Activated T-cell treated with anti-CD3 and anti-CD28 coated beads, Interleukin-2, amount 50 U/mL, for 48 hours (primary cell): ENCODE measurements around the gene BAHCC1.

ENCODE experiments used
- DNase-seq, 2 experiments: peaks; one replicate each; pipeline ENCODE4 v3.0.0-alpha.2; 2020

Gene BAHCC1

DNA sequence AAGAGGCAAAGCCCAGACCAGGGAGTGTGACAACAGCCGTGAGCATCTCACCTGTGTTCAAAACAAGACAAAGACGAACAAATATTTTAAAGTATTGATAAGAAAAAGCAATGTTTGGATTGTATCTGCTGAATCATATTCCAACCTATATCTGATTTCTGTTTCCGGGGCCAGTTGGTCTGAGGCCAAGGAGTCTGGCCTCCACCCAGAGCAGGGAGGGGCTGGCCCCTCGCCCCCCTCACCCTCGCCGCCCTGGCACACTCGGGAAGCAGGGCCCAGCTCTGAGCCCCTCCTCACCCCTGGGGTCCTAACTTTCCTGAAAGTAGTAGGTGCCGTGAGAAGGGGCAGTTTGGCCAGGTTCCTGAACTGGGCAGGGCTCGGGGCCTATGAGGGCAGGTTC lies 69.3 kb downstream of the BAHCC1 start:
- no peak for DNase-seq

DNA sequence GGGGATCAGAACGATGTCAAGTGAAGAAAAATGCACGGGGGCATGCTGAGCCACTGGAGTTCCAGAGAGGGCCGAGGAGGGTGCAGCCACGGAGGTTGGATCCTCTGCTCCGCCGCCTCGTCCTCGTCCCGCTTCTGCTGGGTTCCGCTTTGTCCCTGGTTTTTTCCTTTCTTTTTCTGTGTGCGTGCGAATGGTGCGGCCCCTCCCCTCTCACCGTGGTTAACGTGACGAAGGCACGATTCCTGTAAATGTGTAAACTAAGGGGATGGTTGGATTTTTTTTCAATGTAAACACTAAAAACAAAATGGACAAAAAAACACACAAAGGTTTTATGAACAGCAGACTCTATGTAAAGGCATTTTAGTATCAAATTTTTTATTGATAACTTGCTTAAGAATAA lies 70.7 kb downstream of the BAHCC1 start:
- no peak for DNase-seq

DNA sequence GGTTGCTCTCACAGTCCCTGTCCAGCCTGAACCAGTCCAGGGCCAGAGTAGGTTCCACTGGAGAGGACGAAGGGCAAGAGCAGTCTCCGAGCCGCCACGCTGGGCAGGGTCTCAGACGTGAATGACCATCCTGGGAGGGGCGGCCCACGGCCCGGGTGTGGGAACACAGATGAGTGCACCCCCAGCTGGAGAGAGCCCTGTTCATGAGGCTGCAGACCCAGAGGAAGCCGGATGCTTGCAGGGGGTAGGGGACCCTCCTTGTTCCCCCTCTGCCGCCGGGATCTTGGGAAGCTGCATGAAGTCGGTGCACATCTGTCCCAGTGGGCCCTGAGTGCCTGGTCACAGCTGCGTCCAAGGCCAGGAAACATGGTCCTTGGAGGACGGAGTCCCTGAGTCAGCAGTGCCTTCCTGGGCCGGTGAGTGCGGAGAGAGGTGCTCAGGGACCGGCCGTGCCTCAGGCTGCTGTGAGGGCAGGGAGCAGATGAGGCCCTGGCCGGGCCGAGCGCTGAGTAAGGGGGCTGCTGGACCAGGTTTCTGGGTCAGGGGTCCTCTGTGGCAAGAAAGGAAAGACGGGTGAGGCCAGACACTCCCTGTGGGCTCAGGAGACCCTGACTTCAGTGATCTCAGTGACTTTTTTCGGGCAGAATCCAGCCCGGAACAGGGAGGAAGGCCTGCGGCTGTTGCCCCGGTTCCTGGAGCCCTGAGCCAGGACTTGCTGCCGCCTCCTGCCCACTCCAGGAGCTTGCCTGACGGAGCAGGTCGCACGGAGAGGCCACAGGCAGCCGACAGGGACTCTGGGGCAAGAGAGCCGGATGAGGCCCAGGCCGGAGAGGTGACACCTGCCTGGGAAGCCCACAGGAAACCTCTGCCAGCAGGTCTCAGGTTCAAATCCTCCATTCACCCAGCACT lies 71.6 kb downstream of the BAHCC1 start:
- no peak for DNase-seq

DNA sequence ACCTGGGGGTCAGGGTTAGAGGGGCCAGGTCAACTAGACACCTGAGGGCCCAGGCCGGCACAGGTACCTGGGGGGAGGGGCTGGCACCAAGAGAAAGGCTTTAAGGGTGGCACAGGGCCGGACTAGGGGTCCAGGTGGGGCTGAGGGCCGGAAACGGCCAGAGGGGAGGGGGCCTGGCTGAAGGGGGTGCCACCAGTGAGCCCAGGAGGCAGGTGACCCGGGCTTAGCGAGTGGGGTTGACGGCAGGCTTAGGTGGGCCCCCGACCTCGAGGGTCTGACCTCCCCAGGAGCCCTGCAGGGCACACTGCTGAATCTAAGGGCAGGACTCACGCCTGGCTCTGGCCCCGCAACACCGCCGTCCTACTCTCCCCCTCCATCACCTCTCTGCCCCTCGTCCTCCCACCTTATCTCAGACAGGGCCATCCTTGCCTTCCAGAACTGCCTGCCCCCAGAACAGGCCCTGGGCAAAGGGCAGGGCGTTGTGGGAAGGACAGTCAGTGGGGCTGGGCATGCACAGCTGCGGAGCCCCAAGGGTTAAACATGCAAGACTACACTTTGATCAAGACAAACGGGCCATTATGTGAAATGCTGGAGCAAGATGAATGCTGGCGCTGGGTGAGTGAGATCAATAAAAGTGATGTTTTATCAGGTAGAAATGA lies 73.0 kb downstream of the BAHCC1 start:
- DNase-seq: no peak

DNA sequence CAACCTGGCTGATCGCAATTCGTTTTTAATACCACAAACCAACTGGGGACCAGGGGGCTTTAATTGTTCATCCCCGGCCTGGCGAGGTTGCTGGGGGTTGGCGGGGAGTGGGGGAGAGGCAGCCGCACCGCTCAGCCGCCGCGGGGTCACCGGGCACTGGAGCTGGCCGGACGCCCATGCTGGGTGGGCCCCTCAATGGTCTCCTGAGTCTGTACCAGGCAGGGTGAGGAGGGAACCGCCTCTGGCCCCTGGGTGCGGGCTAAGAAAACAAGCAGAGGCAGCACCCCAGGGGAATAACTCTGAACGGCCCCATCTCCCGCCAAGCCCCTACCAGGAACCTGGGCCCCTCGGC lies 73.5 kb downstream of the BAHCC1 start:
- no peak for DNase-seq

DNA sequence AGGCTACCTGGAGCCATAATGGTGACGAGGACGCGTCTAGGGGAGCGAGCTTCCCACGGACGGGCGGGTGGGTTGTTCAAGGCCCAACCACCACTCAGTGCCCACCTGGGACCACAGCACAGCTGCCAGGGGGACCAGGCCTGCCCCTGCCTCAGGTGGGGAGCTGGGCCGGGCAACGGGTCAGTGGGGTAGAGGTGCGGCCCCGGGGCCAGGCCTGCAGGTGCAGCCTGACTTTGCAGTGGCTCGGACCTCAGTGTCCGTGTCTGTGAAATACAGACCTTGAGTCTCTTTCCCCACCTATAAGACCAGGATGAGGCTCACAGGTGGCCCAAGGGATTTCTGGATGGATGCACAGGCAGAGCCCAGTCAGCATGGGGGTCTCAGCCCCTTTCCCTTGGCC lies 74.0 kb downstream of the BAHCC1 start:
- DNase-seq: no peak

DNA sequence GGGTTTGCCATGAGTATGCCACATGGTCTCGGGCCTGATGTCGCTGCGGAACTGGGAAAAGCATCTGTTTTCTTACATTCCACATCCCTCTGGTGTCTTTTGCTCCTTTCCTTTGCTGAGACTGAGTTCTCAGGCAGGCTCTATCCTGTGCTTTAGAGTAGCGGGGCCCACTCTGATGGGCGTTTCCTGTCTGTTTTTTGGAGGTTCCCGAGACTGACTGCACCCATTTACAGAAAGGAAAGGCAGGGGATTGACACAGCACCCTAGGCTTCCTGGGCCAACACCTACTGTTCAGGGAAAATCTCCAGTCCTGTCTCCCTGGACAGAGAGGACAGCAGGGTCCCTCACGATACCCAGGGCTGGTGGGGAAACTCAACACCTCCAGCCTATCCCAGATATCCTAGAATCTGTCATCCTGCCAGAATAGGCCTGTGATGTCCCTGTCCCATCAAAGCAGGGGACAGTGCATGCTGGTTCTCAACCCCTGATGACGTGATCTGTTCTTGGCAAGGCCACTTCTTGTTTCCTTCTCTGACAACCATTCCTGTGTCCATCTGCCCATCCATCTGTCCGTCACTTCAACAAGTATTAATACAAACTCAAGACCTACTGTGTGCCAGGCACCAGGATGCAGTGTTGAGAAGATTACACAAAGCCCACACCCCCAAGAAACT lies 75.2 kb downstream of the BAHCC1 start:
- DNase-seq: no peak

DNA sequence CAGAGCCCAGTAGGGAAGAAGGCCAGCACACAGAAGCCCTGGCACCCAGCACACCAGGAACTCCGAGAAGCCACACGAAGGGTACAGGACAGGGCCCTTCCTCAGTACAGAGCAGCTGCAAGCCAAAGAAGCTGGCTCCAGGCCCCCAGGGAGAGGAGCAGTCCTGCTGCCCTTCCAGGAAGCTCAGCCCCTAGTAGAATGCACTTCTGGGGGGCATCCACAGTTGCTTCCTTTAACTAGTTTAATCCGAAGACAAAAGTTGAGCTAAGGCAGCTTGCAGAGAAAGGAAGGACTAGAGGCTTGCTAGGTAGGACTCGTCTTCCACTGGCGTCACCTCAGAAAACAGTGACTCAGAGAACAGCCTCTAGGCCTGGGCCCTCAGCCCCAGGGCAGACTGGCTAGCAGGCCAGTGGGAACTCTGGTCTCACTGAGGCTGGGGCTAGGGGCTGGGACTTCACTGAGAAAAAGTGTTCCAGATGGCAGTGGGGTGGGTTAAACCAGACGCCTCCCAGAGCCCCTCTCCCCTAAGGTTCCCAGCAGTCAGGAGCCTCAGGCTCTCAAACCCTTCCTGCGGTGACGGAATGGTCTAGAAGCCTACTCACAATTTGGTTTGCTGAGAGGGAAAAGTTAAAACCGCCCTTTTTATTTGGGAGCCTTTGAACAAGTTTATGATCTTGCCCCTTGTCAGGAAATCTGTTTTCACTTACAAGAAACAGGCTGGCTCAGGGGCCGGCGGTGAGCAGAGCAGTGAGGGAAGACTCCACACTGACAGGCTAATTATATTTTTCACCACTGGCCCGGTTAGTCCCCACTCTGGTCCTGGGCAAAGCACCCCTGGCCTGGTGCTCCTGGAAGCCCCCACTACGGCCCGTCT lies 75.9 kb downstream of the BAHCC1 start:
- DNase-seq: no peak

DNA sequence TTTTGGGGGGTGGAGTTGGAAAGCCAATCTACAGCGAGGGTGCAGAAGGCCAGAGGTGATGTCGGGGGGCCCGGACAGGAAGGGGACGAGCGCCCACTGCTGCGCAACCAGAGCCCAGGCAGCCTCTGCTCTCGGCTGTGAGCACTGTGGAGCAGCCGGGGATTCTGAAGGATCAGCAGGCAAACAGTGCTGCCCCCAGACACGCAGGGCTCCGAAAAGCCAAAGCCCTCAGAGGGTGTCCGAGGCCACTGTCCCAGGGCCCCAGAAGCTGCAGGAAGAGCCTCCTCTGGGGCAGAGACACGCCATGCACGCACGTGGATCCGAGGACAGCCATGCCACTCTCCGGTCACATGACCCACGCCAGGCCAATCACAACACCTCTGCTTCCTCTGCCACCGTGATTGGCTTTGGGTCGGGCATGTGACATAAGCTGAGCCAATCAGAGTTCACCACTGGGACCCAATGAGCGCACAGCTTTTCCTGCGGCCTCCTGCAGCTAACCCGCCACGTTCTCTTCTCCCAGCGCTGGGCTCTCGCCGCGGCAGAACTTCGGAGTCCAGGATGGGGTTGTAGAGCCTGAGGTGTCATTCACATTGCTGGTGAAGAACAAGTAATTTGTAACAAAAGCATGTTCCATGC lies 76.7 kb downstream of the BAHCC1 start:
- DNase-seq: peak; percentile 38 to 48

DNA sequence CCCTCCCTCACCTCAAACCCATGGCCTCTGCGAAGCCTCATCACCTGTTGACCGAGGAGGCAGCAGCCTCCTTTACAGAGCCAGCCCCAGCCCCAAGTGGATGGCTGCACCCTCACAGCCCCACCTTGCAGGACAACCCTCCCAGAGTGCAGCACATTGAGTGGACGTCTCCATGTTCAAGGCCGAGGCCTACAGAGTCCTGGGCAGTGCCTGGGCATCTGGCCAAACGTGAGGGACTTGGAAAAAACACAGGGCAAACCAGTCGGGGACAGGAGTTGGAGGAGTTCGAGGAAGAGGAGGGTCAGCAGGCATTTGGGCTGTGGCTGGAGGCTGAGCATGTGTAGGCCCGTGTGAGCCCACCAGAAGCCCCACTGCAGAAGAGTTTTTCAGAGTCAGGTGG lies 77.8 kb downstream of the BAHCC1 start:
- DNase-seq: no peak

DNA sequence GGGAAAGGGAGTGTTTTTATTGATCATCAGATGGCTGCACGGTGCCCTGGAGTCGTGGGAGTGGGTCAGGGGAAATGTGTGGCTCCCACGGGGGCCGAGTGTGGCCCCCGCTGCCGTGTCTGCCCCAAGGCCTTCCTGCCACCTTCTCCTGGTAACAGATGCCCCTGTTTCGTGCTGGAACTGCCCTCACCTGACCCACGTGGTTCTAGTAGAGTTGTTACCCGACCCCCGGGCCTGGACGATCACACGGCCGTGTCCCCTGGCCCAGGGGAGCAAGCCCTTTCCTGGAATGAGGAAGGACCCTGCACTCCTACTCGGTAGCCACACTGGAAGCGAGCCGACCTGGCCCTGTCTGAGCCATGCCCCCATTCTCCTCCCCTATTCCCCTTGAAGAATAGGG lies 79.7 kb downstream of the BAHCC1 start:
- no peak for DNase-seq

DNA sequence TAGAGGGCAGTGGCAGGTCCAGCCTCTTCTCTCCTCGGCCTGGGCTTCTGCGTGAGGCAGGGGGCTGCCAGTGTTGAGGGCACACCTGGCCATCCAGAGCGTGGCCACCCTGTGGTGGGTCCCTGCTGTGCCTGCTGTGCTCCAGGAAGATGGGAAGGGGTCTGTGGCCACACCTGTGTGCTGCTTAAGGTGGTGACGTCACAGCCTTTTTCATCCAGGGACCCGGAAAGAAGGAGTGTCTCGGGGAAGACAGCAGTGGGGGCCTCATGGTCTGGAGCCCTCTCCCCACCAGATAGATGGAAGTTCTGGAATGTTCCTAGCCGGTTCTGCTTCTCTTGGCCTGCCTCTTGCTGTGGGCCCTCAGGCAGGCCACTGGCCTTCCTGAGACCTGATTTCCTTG lies 80.8 kb downstream of the BAHCC1 start:
- no peak for DNase-seq

DNA sequence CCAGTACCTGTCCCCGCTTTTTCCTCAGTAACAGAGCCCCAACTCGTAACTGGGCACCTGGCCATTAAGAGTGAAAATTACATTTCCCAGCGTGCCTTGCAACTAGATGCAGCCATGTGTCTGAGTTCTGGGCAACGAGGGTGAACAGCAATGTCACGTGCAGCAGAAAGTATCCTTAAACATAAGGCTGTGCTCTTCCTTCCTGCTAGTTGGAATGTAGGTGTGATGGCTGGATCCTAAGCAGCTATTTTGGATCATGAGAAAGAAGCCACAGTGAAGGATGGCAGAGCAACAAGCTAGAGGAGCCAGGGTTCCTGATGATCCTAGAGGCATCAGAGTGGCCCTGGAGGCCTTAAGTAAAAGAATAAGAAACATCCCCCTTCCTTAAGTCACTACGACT lies 81.4 kb downstream of the BAHCC1 start:
- DNase-seq: no peak

DNA sequence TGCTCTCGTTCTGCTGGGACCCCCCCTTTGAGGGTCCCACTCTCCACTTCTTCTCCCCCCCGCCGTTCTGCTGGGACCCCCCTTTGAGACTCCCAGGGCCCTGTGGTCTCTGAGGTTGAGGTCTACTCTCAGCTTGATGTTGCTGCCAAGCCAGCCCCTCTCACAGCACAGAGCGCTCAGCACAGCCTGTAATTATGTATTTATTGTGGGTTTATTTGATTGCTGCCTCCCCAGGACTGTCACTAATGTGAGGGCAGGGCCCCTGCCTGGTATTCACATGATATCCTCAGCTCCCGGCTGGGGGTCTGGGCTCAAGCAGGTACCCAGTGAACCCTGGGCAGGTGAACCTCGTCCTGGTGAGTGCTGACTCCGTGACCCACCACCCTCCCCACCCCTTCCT lies 81.9 kb downstream of the BAHCC1 start:
- DNase-seq: no peak

DNA sequence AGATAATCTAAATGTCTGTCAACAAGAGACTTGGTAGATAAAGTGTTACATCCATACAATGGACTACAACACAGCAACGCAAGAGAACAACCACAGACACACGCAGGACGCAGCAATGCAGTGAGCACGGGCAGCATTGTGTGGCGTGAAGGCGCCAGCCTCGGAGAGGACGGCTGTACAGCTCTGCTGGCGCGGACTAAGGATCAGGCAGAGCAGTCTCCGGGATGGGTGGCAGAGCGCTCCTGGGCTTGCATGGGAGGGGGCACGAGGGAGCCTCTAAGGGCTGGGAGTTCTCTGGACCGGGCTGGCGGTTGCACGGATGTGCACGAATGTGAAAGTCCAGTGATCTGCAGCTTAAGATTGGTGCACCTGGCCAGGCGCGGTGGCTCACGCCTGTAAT lies 82.9 kb downstream of the BAHCC1 start:
- no peak for DNase-seq

DNA sequence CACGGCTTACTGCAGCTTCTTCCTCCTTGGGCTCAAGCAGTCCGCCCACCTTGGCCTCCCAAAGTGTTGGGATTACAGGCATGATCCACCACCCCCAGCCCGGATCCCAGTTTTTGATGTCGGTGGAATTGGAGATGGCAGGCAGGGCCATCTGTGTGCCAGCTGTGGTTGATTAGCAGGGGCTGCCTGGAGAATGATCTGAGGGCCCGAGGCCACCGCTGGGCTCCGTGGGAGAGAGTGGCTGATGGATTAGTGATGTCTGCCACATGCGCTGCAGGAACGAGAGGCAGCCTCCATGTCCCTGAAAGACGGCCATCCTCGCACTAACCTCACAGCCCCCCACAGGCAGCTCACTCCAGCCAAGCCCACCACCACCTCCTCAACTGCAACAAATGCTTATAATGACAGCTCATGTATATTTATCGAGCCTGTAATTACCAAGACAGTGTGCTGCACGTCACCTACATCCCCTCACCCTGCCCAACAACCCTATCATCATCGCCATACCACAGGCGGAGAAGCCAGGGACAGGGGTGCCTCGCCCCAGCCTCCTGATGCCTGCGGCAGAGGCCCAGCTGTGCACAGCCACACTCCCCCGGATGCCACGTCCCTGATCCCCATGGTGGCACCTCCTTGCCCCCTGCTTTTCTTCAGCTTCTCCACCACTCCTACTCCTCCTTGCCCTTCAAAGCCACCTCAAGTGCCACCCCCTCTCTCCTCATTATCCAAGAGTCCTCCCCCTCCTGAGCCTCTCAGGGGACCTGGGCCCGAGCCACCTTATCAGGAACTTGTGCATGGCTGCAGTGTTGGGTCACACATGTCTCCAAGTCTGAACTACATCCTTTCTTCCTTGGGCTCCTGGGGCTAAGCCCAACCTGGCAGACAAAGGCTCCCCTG lies 84.2 kb downstream of the BAHCC1 start:
- no peak for DNase-seq

DNA sequence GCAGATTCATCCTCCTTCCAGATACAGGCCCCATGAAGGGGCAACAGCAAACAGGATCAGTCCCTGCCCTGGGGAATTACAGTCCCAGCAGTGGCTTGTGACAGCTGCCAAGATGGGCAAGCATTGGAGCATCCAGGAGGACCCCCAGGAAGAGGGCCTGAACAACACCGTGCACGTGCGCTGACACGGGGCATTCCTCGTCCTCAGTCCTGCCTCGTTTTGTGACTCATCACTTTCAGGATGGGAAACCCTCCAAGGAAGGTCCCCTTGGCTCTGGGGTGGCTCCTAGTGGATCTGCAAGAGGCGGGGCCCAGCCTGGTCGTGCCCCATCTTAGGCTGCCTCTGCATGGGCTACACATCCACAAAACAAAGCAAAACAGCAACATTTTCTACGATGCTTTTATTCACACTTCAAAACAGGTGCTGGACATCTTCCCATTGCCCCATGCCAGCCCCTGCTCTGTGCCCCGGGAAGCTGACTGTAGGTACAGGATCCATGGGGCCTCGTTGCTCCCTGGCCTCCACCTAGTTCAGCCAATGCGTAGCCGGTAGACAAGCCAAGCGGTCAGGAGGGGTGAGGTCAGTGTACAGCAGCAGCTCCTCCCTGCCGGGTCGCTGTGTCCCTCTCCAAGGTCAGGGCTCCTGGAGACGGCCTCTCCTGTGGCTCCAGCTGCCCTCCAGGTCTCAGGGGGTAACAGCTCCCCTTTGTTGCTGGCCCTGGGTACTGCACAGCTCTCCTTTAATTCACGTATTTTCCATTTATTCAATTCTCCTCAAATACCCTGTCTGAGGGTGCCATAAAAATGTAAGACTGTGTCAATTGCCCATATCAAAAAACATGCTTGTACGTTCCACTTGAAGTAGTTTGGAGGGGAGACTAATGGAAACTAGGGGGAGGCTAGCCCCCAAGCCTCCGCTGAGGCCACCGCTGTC lies 85.1 kb downstream of the BAHCC1 start:
- no peak for DNase-seq

DNA sequence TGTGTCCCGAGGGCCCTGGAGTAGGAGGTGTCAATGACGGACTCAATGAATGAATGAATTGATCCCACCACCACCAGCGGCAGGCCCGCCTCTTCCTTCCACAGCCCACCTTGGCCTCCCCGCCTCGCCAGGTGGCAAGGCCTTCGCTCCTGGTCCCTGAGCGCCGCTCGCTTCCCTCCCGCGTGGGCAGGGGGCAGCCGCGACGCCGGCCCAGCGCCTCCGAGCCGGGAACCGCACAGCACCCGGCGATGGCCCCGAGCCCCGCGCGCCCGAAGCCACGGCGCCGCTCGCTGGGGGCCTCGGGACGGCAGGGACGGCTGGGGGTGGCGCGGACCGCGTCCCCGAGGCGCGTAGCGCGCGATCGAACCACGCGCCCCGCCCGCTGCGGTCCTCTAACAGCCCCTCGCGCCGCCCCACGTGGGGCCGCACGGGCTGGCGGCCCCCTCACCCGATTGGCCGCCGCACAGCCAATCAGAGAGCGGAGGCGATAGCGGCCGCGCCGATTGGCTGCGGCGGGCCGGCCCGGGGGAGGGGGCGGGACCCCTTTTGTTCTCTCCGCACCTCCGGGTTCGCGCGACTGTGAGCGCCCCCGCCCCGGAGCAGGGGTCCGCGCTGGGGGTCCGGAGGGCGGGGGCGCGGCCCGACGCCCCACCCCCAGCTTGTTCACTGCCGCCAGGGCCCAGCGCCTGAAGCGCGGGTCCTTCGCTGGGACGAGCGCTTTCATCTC lies 86.0 kb downstream of the BAHCC1 start:
- peak; percentile 49 to 68 for DNase-seq

DNA sequence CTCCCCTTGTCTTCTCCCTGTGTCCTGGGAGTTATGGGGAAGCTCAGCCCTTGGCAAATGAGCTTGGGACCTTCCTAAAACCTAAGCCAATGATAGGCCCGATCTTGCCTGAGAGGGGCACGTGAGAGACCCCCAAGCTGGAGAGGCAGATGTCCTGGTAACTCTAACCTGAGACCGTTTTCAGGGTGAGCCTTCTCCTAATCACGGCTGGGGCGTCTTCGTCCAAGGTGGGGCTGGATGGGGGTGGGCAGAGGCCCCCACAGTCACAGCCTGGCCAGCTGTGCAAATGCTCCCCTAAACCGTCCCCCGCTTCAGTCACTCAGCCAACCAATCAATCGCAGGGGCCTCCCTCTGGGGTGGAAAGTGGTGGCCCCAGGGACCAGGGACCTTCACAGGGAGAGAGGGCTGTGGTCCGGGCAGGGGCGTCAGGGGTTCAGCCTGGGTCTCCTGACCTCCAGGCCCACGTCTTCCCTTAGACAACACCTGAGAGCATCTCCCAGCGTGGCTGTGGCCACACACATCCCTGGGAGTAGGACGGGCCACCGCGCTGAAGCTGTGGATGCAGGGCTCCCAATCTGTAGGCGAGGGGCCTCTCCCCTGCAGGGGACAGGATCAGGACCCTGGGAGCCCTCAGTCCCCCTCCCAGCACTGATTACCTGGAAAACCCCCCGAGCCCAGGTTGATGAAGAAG lies 86.7 kb downstream of the BAHCC1 start:
- DNase-seq: no peak
